Hematopoietic multipotent progenitor cell treated with erythropoietin and hydrocortisone succinate and interleukin-3 and kit ligand, for 6 days (in vitro differentiated cells): Measurements from ENCODE around the gene NSDHL.

Experiments
- DNase-seq: peaks from one replicate; pipeline ENCODE4 v3.0.0-alpha.2; 2015

NSDHL gene

GRCh38 chrX:152917656-152918579, 87.1 kb downstream of the NSDHL start:
- DNase-seq, result no peak

GRCh38 chrX:152918707-152919106, 87.8 kb downstream of the NSDHL start:
- peak; percentile 44 for DNase-seq
